HEK293T (cell line): Measurements from ENCODE around the gene PGGHG.

Experiments
- ELF4 ChIP-seq: fragments of 450-650 bp; IDR thresholded peaks from 2 replicates; pipeline ENCODE4 v1.6.1; 2017; ENCODE audit warnings: antibody characterized with exemption
- FOXM1 ChIP-seq: fragments of 450-650 bp; IDR thresholded peaks from 2 replicates; pipeline ENCODE4 v1.6.1; 2017; ENCODE audit warnings: mild to moderate bottlenecking, borderline replicate concordance
- L3MBTL2 ChIP-seq: fragments of 450-650 bp; conservative IDR thresholded peaks from 2 replicates; pipeline ENCODE4 v1.6.1; 2016; ENCODE audit warnings: mild to moderate bottlenecking
- NFRKB ChIP-seq: fragments of 450-650 bp; IDR thresholded peaks from 2 replicates; pipeline ENCODE4 v1.6.1; 2016; ENCODE audit warnings: mild to moderate bottlenecking, moderate library complexity
- SUZ12 ChIP-seq: fragments of 450-650 bp; IDR thresholded peaks from 2 replicates; pipeline ENCODE4 v1.6.1; 2016; ENCODE audit warnings: mild to moderate bottlenecking

- TF ChIP-seq NFRKB (no peak), FOXM1 (no peak), ELF4 (no peak), L3MBTL2 (no peak), SUZ12 (no peak)
Measured at GRCh38 chr11:293271-293851, 4.4 kb downstream of the PGGHG start.
